ENCODE data around the gene RASSF6. TPM values are rescaled to one million over a fixed set of nuclear protein-coding genes. Genes with fewer than 3 reads are reported as not detected.

Gene RASSF6
- total RNA-seq, 1 donor from 2014 or later = not detected

- no peak for ATAC-seq
- intact Hi-C loops (cut with micrococcal nuclease) = no loop called here
- DNase-seq = no peak
Measured at GRCh38 chr4:73523126-73523525, 97.1 kb downstream of the RASSF6 start.

Other genes starting within 250 kb of the RASSF6 start
- gene ALB, start 216.1 kb downstream of the RASSF6 start, total RNA-seq = not detected
- gene AFP, start 184.2 kb downstream of the RASSF6 start, total RNA-seq = not detected
- gene AFM, start 138.7 kb downstream of the RASSF6 start, total RNA-seq = not detected
- gene CXCL8, start 120.1 kb upstream of the RASSF6 start, total RNA-seq = 1.2 TPM
- 0.30 TPM for gene CXCL6, start 216.2 kb upstream of the RASSF6 start, total RNA-seq
- not detected for gene PF4V1, start 232.9 kb upstream of the RASSF6 start, total RNA-seq
- gene CXCL1, start 249.0 kb upstream of the RASSF6 start, total RNA-seq = 3.0 TPM

Data from left ventricle myocardium superior (tissue), 1 donor.